HepG2 (cell line): ENCODE results near the gene TTC28. TPM values are rescaled to one million over a fixed set of nuclear protein-coding genes. Genes with fewer than 3 reads are reported as not detected.
"Not testable (repeated sequence)": the region's sequence is repeated elsewhere in the genome, so short reads cannot be mapped to it uniquely, and the experiment has no call there.

ENCODE experiments used
- ATAC-seq: fragments of 200-7000 bp; cut with Tn5 transposase; 3 replicates; pipeline ENCODE4 v1.9.1; 2020; ENCODE audit warnings: mild to moderate bottlenecking, moderate library complexity
- BruUV-seq: library from RNA; stranded (reverse); fragments of 400-500 nt; replicated peaks from 2 replicates; lab custom pipeline; 2021; lab: Mats Ljungman, UMichigan
- CTCF ChIA-PET: fragments of 300-600 bp; formaldehyde crosslinking; extraction: SDS; loops from one replicate; lab custom pipeline; 2021; ENCODE audit warnings: low total read pairs, inconsistent platforms, low intra/inter-chr PET ratio; lab: Yijun Ruan, JAX
- POLR2A ChIA-PET: fragments of 350-600 bp; sonication (Branson Sonifier 250); formaldehyde crosslinking; loops from one replicate; lab custom pipeline; 2020; ENCODE audit warnings: antibody characterized with exemption, inconsistent platforms; lab: Yijun Ruan, JAX
- DNase-seq: peaks from one replicate; pipeline ENCODE4 v3.0.0-alpha.2; 2015; ENCODE audit warnings: low spot score
- FAIRE-seq: peaks from 3 replicates; lab custom pipeline; 2011; peaks lifted over from hg19 to GRCh38; lab: Jason Lieb, UNC
- H2AFZ ChIP-seq: one replicate; pipeline ENCODE4 v1.6.1; 2011; ENCODE audit warnings: low read length, inconsistent platforms
- H3K27ac ChIP-seq: fragments of 300-600 bp; 3 replicates; pipeline ENCODE4 v1.8.0; 2011; ENCODE audit warnings: mixed run types, mild to moderate bottlenecking, mixed read lengths, low read length, inconsistent platforms; ENCODE audit not compliant: insufficient read depth; ENCODE audit errors: extremely low read length
- H3K27me3 ChIP-seq, 2 experiments: fragments of 200-600 bp in 1 of 2; 2 replicates in 1 of 2; 3 replicates in 1 of 2; pipeline versions ENCODE4 v1.6.0 to v1.8.0; 2011; ENCODE audit warnings: low read length in 2 of 2, mild to moderate bottlenecking in 2 of 2, moderate library complexity in 2 of 2, inconsistent platforms in 1 of 2; ENCODE audit not compliant: insufficient read depth in 2 of 2, control insufficient read depth in 1 of 2
- H3K36me3 ChIP-seq, 2 experiments: fragments of 200-600 bp in 1 of 2; replicated peaks in 1 of 2; 2 replicates in 1 of 2; 3 replicates in 1 of 2; pipeline versions ENCODE4 v1.5.1 to v1.8.0; 2011; ENCODE audit warnings: low read length in 2 of 2, inconsistent platforms in 1 of 2; ENCODE audit not compliant: insufficient read depth in 2 of 2, control insufficient read depth in 1 of 2
- H3K4me1 ChIP-seq: 2 replicates; pipeline ENCODE4 v1.5.1; 2012; ENCODE audit warnings: low read length, inconsistent platforms; ENCODE audit not compliant: insufficient read depth
- H3K4me2 ChIP-seq: 2 replicates; pipeline ENCODE4 v1.6.0; 2011; ENCODE audit warnings: low read depth, low read length, inconsistent platforms
- H3K4me3 ChIP-seq, 3 experiments: fragments of 200-600 bp in 1 of 3; sonication (generic), shearing (Covaris generic) in 1 of 3; replicated peaks in 1 of 3; 2 replicates each; pipeline ENCODE4 v1.5.1; 2011 to 2016; ENCODE audit warnings: low read length in 3 of 3, inconsistent platforms in 2 of 3, low read depth in 2 of 3, mild to moderate bottlenecking in 2 of 3, control low read depth in 1 of 3, mixed read lengths in 1 of 3; ENCODE audit not compliant: insufficient read depth in 1 of 3
- H3K79me2 ChIP-seq: one replicate; pipeline ENCODE4 v1.6.1; 2011; ENCODE audit warnings: low read length, inconsistent platforms; ENCODE audit not compliant: insufficient read depth
- H3K9ac ChIP-seq: 2 replicates; pipeline ENCODE4 v1.6.0; 2011; ENCODE audit warnings: mild to moderate bottlenecking, low read depth, low read length, inconsistent platforms; ENCODE audit not compliant: insufficient read depth
- H3K9me3 ChIP-seq: 2 replicates; pipeline ENCODE4 v1.5.1; 2012; ENCODE audit warnings: mild to moderate bottlenecking, low read length
- H4K20me1 ChIP-seq: 2 replicates; pipeline ENCODE4 v1.6.0; 2011; ENCODE audit warnings: inconsistent platforms, mild to moderate bottlenecking, low read length, moderate library complexity; ENCODE audit not compliant: insufficient read depth
- MBD4 ChIP-seq: IDR thresholded peaks from 2 replicates; pipeline ENCODE4 v1.6.1; 2012; ENCODE audit warnings: low read length, inconsistent platforms, borderline replicate concordance
- ZFP1 ChIP-seq: IDR thresholded peaks from 2 replicates; pipeline ENCODE4 v1.6.1; 2016
- ZMAT3 ChIP-seq: sonication (generic); formaldehyde crosslinking; conservative IDR thresholded peaks from 2 replicates; pipeline ENCODE4 v1.7.0; 2021; ENCODE audit warnings: missing genetic modification reagents
- ZNF75D ChIP-seq: sonication (generic); formaldehyde crosslinking; IDR thresholded peaks from 2 replicates; pipeline ENCODE4 v1.8.1; 2023; ENCODE audit warnings: missing genetic modification reagents, mild to moderate bottlenecking, borderline replicate concordance
- ZXDC ChIP-seq: sonication (generic); formaldehyde crosslinking; IDR thresholded peaks from 2 replicates; pipeline ENCODE4 v1.5.0; 2020; ENCODE audit warnings: mild to moderate bottlenecking, missing genetic modification reagents
- WGBS: methylation state at CpG from one replicate; pipeline ENCODE4 v1.1.6; 2017; ENCODE audit warnings: low lambda C conversion rate; 5-methylcytosine and 5-hydroxymethylcytosine counted together
- in situ Hi-C: cut with HindIII; loops from 2 replicates; pipeline ENCODE4 v1.10.0; 2017; ENCODE audit warnings: low pct_unique_long_range_greater_than_20kb; ENCODE audit not compliant: extremely low pct_ligation_motif_present
- intact Hi-C: fragments of 100-400 bp; cut with micrococcal nuclease; formaldehyde crosslinking; loops from one replicate; pipeline ENCODE4 v1.10.0; 2022; ENCODE audit not compliant: unreplicated experiment
- polyA plus RNA-seq, 8 experiments: library from polyadenylated mRNA; depleted of rRNA in 3 of 8; stranded (reverse) in 7 of 8; unstranded in 1 of 8; fragments of >200 nt; fragmentation: Illumina TruSeq in 4 of 8; extraction: Trizol in 4 of 8; gene quantifications; 2 replicates each; pipeline versions ENCODE4 v1.2.1 to v1.2.3, GENCODE V29; 2011 to 2016; ENCODE audit warnings: low read depth in 4 of 8, missing spikeins in 1 of 8, mixed read lengths in 1 of 8; ENCODE audit not compliant: insufficient read depth in 1 of 8
- total RNA-seq, 5 experiments: library from RNA; depleted of rRNA; stranded (reverse); fragments of >200 nt; fragmentation: Illumina TruSeq; extraction: Trizol; gene quantifications; 2 replicates each; pipeline ENCODE4 v1.2.3, GENCODE V29; 2016; ENCODE audit warnings: low read depth in 1 of 5

The TTC28 gene
- total and polyA plus RNA-seq, 2 of the 13 experiments (the other 11 are each of a cell fraction or from before 2014, with no cell fraction given), result 4.2 to 13.1 TPM

GRCh38 chr22:28530565-28530964 lies 149.1 kb downstream of the TTC28 start:
- POLR2A ChIA-PET, BruUV-seq, in situ Hi-C loops, H3K9me3 ChIP-seq, H2AFZ ChIP-seq, FAIRE-seq, H3K9ac ChIP-seq, H3K79me2 ChIP-seq, H3K4me3 ChIP-seq, H3K4me2 ChIP-seq, intact Hi-C loops, H3K27me3 ChIP-seq, H3K4me1 ChIP-seq, CTCF ChIA-PET, H3K27ac ChIP-seq, H4K20me1 ChIP-seq, ATAC-seq, H3K36me3 ChIP-seq, DNase-seq: not testable (repeated sequence)
- WGBS, result 93% methylated on average over 4 of the region's 4 CpGs
- peak; percentile 94; the same call in 1 of the 2 replicates for TF ChIP-seq ZFP1 (CRISPR knock-in tag)

GRCh38 chr22:28529144-28529543 lies 150.5 kb downstream of the TTC28 start:
- H2AFZ ChIP-seq, H3K79me2 ChIP-seq, H3K9me3 ChIP-seq, BruUV-seq, H3K4me3 ChIP-seq, in situ Hi-C loops, DNase-seq, intact Hi-C loops, ATAC-seq, H3K4me2 ChIP-seq, H3K9ac ChIP-seq, H3K27ac ChIP-seq, H4K20me1 ChIP-seq, H3K36me3 ChIP-seq, H3K4me1 ChIP-seq, CTCF ChIA-PET, POLR2A ChIA-PET, FAIRE-seq, H3K27me3 ChIP-seq: not testable (repeated sequence)
- WGBS, result 98% methylated on average over 7 of the region's 10 CpGs

GRCh38 chr22:28521451-28521850 lies 158.2 kb downstream of the TTC28 start:
- Histone ChIP-seq H3K9me3 (no peaks in the 10 kb centered on the region), H3K4me2 (no peak overlapping the region), H3K27ac (no peak overlapping the region), H3K4me3 (no peak overlapping the region), H2AFZ (no peak overlapping the region), H3K36me3 (no peaks in the 10 kb centered on the region), H3K9ac (no peak overlapping the region), H4K20me1 (no peaks in the 10 kb centered on the region; the same call in 1 of the 2 replicates), H3K4me1 (peaks cover 7% of the 10 kb centered on the region; the same call in 1 of the 2 replicates), H3K79me2 (peaks cover 2% of the 10 kb centered on the region), H3K27me3 (no peaks in the 10 kb centered on the region)
- no TSS peak for BruUV-seq
- DNase-seq (no peak), ATAC-seq (no peak), FAIRE-seq (no peak)
- ChIA-PET CTCF (no interaction called here), POLR2A (no interaction called here)
- 96% methylated on average over 3 of the region's 3 CpGs for WGBS
- in situ Hi-C loops, result no loop called here
- TF ChIP-seq MBD4 (no peak), ZNF75D (CRISPR knock-in tag) (no peak), ZMAT3 (CRISPR knock-in tag) (no peak), ZXDC (CRISPR knock-in tag) (no peak)
- intact Hi-C loops, result no loop called here
